Stomach (tissue), 9 donors: Measurements from ENCODE around the gene RASSF3. TPM values are rescaled to one million over a fixed set of nuclear protein-coding genes. Genes with fewer than 3 reads are reported as not detected.

Experiments
- DNase-seq, 2 donors: peaks; one replicate each; pipeline versions ENCODE4 v3.0.0 to v3.0.0-alpha.2; 2013 to 2019
- H3K27ac ChIP-seq, 5 donors: fragments of 200-600 bp in 4 of 5; sonication (generic) in 4 of 5; one replicate each; pipeline ENCODE4 v1.5.1; 2013 to 2019; ENCODE audit warnings: mild to moderate bottlenecking in 1 of 5, moderate library complexity in 1 of 5
- H3K27me3 ChIP-seq, 3 donors: fragments of 200-600 bp; sonication (generic); one replicate each; pipeline ENCODE4 v1.5.1; 2017 to 2019; ENCODE audit warnings: mixed run types in 1 of 3
- H3K36me3 ChIP-seq, 4 donors: fragments of 200-600 bp; sonication (generic); 1 replicate in 3 of 4; 2 replicates in 1 of 4; pipeline ENCODE4 v1.5.1; 2016 to 2019
- H3K4me1 ChIP-seq, 4 donors: fragments of 200-600 bp; sonication (generic); one replicate each; pipeline ENCODE4 v1.5.1; 2016 to 2019
- H3K4me3 ChIP-seq, 4 donors: fragments of 200-600 bp; sonication (generic) in 3 of 4; one replicate each; pipeline ENCODE4 v1.5.1; 2016 to 2019; ENCODE audit warnings: mild to moderate bottlenecking in 1 of 4
- H3K9me3 ChIP-seq, 4 donors: fragments of 200-600 bp; sonication (generic); one replicate each; pipeline ENCODE4 v1.5.1; 2016 to 2019
- EP300 ChIP-seq: sonication (generic); formaldehyde crosslinking; IDR thresholded peaks from one replicate; pipeline ENCODE4 v1.6.1; 2017; ENCODE audit warnings: antibody characterized with exemption
- POLR2A ChIP-seq, 4 donors: fragments of 450-650 bp; IDR thresholded peaks; one replicate each; pipeline ENCODE4 v1.6.1; 2016; ENCODE audit warnings: antibody characterized with exemption in 4 of 4, control low read depth in 2 of 4, mild to moderate bottlenecking in 1 of 4, moderate library complexity in 1 of 4
- POLR2AphosphoS5 ChIP-seq, 3 donors: sonication (generic); formaldehyde crosslinking; IDR thresholded peaks; one replicate each; pipeline ENCODE4 v1.6.1; 2016; ENCODE audit warnings: antibody characterized with exemption in 3 of 3
- WGBS, 5 donors: extraction: QIAGEN DNeasy Blood & Tissue Kit in 3 of 5; methylation state at CpG; one replicate each; pipeline versions ENCODE4 v1.1.5 to v1.1.7; 2013 to 2018; 5-methylcytosine and 5-hydroxymethylcytosine counted together
- intact Hi-C: fragments of 100-400 bp; cut with DNase I; formaldehyde crosslinking; loops from one replicate; pipeline ENCODE4 v1.15.1; 2023; ENCODE audit warnings: low total_unique reads
- polyA plus RNA-seq, 3 donors: library from polyadenylated mRNA; stranded (reverse); fragments of 200-250 nt; gene quantifications; one replicate each; pipeline ENCODE4 v1.2.3, GENCODE V29; 2013
- total RNA-seq, 5 donors: library from RNA; depleted of rRNA; stranded (reverse); fragments of >200 nt; gene quantifications; one replicate each; pipeline versions ENCODE4 v1.1.0 to v1.2.3, GENCODE V29; 2014 to 2016
- TF ChIP-seq, protein P1 (sequence below), 7 experiments: fragments of 450-650 bp in 4 of 7; fragments of 200-600 bp in 3 of 7; sonication (generic) in 3 of 7; IDR thresholded peaks; one replicate each; pipeline ENCODE4 v1.5.1; 2016 to 2019; ENCODE audit warnings: antibody characterized with exemption in 7 of 7, control low read depth in 2 of 7, mild to moderate bottlenecking in 1 of 7
- donor health status: healthy with polysubstance abuse.
- donor health status: Bipolar disorder and iron deficiency.
- donor health status: healthy.

The RASSF3 gene
- total and polyA plus RNA-seq, 8 donors = 29.3 to 109 (median 54.8) TPM

DNA sequence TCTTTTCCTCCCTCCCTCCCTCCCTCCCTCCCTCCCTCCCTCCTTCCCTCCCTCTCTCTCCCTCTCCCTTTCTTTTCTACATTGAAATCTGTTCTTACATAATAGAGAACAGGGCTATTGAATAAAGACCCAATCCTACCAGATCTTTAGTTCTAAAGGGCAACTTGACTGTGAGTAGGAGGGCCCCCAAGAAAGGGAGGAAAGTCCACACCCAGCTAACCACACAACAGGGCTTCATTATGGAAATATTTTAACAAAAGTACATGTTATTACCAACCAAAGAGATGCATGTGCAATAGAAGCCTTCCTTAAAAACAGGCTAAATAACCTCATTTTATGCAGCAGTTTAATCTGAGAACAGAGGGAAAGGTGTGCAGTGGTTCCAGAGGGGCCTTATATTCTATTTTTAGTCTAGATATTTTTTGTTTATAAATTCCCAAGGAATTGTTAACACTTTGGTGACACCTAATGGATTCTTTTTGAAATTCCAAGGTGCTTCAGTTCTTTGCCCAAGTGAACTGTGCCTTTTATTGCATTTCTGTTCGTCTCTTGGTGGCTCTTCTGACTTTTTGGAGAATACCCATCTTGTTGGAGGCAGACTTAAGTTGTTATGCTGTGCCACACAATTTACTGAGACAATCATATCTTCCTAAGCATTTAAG lies 85.9 kb downstream of the RASSF3 start:
- H3K27ac ChIP-seq = peak overlapping the region in 4 of 5 donors; percentile 8 to 60 (median 20)
- 25 to 44% (median 32%) methylated on average over 1 of the region's 1 CpG for WGBS, 5 donors
- peaks cover 0 to 75% (median 33%) of the 10 kb centered on the region in 4 donors for H3K4me1 ChIP-seq
- H3K27me3 ChIP-seq = no peaks in the 10 kb centered on the region
- peak in 1 of 2 donors; percentile 58 for DNase-seq
- no peaks in the 10 kb centered on the region for H3K9me3 ChIP-seq
- H3K36me3 ChIP-seq = peaks cover 9 to 48% (median 38%) of the 10 kb centered on the region in 4 donors
- TF ChIP-seq, protein P1, sequence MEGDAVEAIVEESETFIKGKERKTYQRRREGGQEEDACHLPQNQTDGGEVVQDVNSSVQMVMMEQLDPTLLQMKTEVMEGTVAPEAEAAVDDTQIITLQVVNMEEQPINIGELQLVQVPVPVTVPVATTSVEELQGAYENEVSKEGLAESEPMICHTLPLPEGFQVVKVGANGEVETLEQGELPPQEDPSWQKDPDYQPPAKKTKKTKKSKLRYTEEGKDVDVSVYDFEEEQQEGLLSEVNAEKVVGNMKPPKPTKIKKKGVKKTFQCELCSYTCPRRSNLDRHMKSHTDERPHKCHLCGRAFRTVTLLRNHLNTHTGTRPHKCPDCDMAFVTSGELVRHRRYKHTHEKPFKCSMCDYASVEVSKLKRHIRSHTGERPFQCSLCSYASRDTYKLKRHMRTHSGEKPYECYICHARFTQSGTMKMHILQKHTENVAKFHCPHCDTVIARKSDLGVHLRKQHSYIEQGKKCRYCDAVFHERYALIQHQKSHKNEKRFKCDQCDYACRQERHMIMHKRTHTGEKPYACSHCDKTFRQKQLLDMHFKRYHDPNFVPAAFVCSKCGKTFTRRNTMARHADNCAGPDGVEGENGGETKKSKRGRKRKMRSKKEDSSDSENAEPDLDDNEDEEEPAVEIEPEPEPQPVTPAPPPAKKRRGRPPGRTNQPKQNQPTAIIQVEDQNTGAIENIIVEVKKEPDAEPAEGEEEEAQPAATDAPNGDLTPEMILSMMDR (IDR thresholded peaks at IDR 0.05) = peak in 2 of 7 experiments; percentile 31 to 33
- no peak for TF ChIP-seq POLR2A (IDR thresholded peaks at IDR 0.05)
- intact Hi-C loops = no loop called here
- H3K4me3 ChIP-seq = no peak overlapping the region

DNA sequence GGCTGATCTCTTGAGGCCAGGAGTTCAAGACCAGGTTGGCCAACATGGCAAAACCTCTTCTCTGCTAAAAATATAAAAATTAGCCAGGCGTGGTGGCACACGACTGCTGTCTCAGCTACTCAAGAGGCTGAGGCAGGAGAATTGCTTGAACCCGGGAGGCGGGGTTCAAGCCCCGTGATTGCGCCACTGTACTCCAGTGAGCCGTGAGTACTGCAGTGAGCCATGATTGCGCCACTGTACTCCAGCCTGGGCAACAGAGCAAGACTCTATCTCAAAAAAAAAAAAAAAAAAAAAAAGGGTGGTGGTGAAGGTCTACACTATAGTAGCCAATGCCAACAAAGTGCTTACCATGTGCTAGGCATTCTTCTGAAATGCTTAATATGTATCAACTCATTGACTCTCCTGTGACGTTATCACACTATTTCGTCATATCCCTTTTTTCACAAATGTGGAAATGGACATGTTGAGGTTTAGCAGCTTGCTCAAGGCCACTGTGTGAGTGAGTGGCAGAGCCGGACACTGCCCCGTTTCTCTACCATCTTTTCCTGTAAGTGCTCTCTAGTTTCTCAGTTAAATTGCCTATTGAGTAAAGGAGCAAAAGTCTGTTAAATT lies 89.3 kb downstream of the RASSF3 start:
- Histone ChIP-seq H3K36me3 (peaks cover 9 to 25% (median 18%) of the 10 kb centered on the region in 4 donors), H3K9me3 (no peaks in the 10 kb centered on the region), H3K27me3 (no peaks in the 10 kb centered on the region), H3K27ac (peak overlapping the region in 2 of 5 donors; percentile 56 to 67), H3K4me3 (no peak overlapping the region), H3K4me1 (peaks cover 0 to 57% (median 21%) of the 10 kb centered on the region in 4 donors)
- intact Hi-C loops = loop anchor here (5.0 kb wide), 1 partner anchor 152 kb away; no protein-coding TSS in a partner anchor
- TF ChIP-seq POLR2A (IDR thresholded peaks at IDR 0.05) (no peak), POLR2AphosphoS5 (IDR thresholded peaks at IDR 0.05) (no peak), EP300 (no peak)
- TF ChIP-seq, protein P1 (IDR thresholded peaks at IDR 0.05) = no peak
- WGBS, 5 donors = 61 to 97% (median 90%) methylated on average over 12 of the region's 12 CpGs
- DNase-seq = peak in 1 of 2 donors; percentile 29

DNA sequence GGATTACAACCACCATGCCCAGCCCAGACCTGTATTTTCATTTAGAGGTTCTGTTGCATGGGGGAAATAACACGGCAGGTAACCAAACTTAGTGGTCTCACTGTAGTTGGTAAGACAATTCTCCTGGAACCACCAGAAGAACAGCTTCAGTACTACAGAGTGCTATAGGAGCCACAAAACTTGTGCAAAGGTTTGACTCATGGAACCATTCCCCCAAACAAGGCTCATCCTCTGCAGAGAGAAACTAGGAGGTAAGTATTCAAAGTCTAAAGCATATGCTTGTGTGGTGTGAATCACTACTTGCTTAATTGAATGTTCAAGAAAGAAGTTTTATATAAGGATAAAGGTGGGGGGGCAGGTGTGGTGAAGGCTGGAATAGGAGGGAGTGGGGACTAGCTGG lies 90.2 kb downstream of the RASSF3 start:
- WGBS, 5 donors = 78 to 93% (median 91%) methylated on average over 1 of the region's 1 CpG
- Histone ChIP-seq H3K9me3 (no peaks in the 10 kb centered on the region), H3K4me1 (peaks cover 0 to 48% (median 17%) of the 10 kb centered on the region in 4 donors), H3K27me3 (no peaks in the 10 kb centered on the region), H3K27ac (peak overlapping the region in 2 of 5 donors; percentile 56 to 67), H3K4me3 (no peak overlapping the region), H3K36me3 (peaks cover under 1 to 18% (median 9%) of the 10 kb centered on the region in 4 donors)
- no peak for DNase-seq
- intact Hi-C loops = loop anchor here (5.0 kb wide), 1 partner anchor 153 kb away; no protein-coding TSS in a partner anchor
- TF ChIP-seq EP300 = no peak

DNA sequence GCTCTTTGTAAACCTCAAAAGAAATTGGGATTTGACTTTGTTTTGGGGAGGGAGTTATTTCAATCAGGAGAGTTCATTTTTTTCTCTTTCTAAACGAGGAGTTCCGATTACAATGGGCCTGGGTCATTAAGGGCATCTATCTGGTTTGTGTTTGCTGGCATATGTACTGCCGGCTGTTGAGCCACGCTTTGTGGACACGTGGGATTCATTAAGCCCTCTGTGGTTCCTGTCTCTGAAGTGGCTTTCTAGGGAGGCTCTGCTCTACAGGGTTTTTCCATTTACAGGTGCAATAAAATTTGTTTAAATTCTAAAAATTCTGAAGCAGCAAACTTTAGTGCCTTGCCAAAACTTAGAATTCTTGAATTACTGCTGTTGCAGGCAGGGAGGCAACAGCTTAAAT lies 91.0 kb downstream of the RASSF3 start:
- no peak for DNase-seq
- intact Hi-C loops = loop anchor here (5.0 kb wide), 1 partner anchor 154 kb away; no protein-coding TSS in a partner anchor
- 18 to 48% (median 27%) methylated on average over 5 of the region's 5 CpGs for WGBS, 5 donors

More for the DNA sequence above, 91.0 kb downstream of the RASSF3 start:
- no peak overlapping the region for H3K4me3 ChIP-seq
- peaks cover 0 to 18% (median 7%) of the 10 kb centered on the region in 4 donors for H3K36me3 ChIP-seq
- no peak for TF ChIP-seq POLR2A (IDR thresholded peaks at IDR 0.05)
- TF ChIP-seq POLR2AphosphoS5 (IDR thresholded peaks at IDR 0.05) = no peak
- TF ChIP-seq, protein P1 (IDR thresholded peaks at IDR 0.05) = no peak
- no peak for TF ChIP-seq EP300
- peaks cover 0 to 40% (median 15%) of the 10 kb centered on the region in 4 donors for H3K4me1 ChIP-seq
- no peaks in the 10 kb centered on the region for H3K27me3 ChIP-seq
- no peaks in the 10 kb centered on the region for H3K9me3 ChIP-seq
- H3K27ac ChIP-seq = peak overlapping the region in 1 of 5 donors; percentile 67
